ENCODE measurements around the gene DTYMK.
A peak's percentile ranks its signal among the peaks of the same experiment; 100 is the strongest.

DNA sequence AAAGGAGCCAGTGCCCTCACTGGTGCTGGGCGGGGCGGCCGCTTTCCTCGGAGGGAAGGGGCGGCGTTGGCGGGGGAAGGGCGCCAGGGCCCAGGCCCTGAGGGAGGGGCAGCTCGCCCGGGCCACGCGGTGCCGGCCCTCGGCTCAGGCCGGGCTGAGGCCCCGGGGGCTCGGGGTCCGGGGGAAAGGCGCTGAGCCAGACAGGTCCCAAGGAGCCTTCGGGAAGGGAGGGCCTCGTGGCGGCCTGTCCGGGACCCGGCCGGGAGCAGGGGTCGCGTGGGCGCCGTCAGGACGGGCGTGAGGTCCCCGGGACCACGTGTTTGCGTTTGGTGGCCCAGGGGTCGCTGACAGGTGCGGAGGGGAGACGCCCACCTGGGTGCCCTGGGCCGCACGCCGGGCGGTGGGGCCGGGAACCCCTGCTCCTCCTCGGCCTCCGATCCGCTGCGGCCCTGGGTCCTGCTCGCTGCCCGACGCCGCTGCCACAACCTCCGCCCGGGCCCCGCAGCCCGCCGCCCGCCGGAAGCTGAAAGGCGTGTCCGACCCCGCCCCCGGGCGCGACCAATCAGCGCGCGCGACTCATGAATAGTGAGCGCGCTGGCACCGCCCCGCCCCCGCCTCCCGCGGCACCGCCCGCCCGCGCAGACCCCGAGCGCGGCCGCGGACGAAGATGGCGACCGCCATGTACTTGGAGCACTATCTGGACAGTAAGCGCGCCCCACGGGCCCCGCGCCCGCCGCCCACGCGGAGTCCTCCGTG is 15.0 kb upstream of the DTYMK start, which contains the start of gene ING5:
- TF ChIP-seq, protein P1, sequence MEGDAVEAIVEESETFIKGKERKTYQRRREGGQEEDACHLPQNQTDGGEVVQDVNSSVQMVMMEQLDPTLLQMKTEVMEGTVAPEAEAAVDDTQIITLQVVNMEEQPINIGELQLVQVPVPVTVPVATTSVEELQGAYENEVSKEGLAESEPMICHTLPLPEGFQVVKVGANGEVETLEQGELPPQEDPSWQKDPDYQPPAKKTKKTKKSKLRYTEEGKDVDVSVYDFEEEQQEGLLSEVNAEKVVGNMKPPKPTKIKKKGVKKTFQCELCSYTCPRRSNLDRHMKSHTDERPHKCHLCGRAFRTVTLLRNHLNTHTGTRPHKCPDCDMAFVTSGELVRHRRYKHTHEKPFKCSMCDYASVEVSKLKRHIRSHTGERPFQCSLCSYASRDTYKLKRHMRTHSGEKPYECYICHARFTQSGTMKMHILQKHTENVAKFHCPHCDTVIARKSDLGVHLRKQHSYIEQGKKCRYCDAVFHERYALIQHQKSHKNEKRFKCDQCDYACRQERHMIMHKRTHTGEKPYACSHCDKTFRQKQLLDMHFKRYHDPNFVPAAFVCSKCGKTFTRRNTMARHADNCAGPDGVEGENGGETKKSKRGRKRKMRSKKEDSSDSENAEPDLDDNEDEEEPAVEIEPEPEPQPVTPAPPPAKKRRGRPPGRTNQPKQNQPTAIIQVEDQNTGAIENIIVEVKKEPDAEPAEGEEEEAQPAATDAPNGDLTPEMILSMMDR (IDR thresholded peaks at IDR 0.05), result peak in 1 of 6 experiments; percentile 51
- peak in 2 of 4 donors; percentile 86 to 87 for TF ChIP-seq POLR2A (IDR thresholded peaks at IDR 0.05)
